GM18498 (cell line): ENCODE results near the gene NPL.

Experiments
- ATAC-seq: cut with Tn5 transposase; IDR thresholded peaks from one replicate; pipeline ENCODE4 v1.9.1; 2021; ENCODE audit warnings: mild to moderate bottlenecking, moderate library complexity; ENCODE audit not compliant: unreplicated experiment

NPL gene

GRCh38 chr1:182811975-182812722 lies 22.6 kb downstream of the NPL start:
- ATAC-seq, result no peak

- ATAC-seq, result no peak
These were observed 27.3 kb downstream of the NPL start for GRCh38 chr1:182816863-182817262.

GRCh38 chr1:182817802-182818201 lies 28.2 kb downstream of the NPL start:
- no peak for ATAC-seq

- no peak for ATAC-seq
These were observed 33.6 kb downstream of the NPL start for GRCh38 chr1:182823220-182823619.

- ATAC-seq, result no peak
These were observed 37.3 kb downstream of the NPL start for GRCh38 chr1:182826892-182827291.

- ATAC-seq, result peak; percentile 68
These were observed 39.8 kb downstream of the NPL start for GRCh38 chr1:182829285-182829932.

- ATAC-seq, result no peak
These were observed 43.7 kb downstream of the NPL start for GRCh38 chr1:182833271-182833670.

- no peak for ATAC-seq
These were observed 44.8 kb downstream of the NPL start for GRCh38 chr1:182834326-182834725.

- ATAC-seq, result no peak
These were observed 46.2 kb downstream of the NPL start for GRCh38 chr1:182835806-182836205.

- peak; percentile 82 for ATAC-seq
These were observed 49.9 kb downstream of the NPL start, which contains the start of gene DHX9 for GRCh38 chr1:182839209-182840066. TSS of gene DHX9 (plus strand) at chr1:182839347. CDS start at chr1:182842567, 3,220 bp downstream.

GRCh38 chr1:182841368-182841988 lies 51.9 kb downstream of the NPL start:
- no peak for ATAC-seq

GRCh38 chr1:182842265-182842664 lies 52.7 kb downstream of the NPL start:
- no peak for ATAC-seq

- no peak for ATAC-seq
These were observed 55.8 kb downstream of the NPL start for GRCh38 chr1:182845379-182845778.

GRCh38 chr1:182845894-182846293 lies 56.3 kb downstream of the NPL start:
- ATAC-seq, result no peak

- ATAC-seq, result no peak
These were observed 57.5 kb downstream of the NPL start for GRCh38 chr1:182847105-182847504.

GRCh38 chr1:182848736-182849135 lies 59.2 kb downstream of the NPL start:
- no peak for ATAC-seq

- no peak for ATAC-seq
These were observed 60.7 kb downstream of the NPL start for GRCh38 chr1:182850319-182850718.

- no peak for ATAC-seq
These were observed 62.3 kb downstream of the NPL start for GRCh38 chr1:182851825-182852224.

GRCh38 chr1:182855911-182856310 lies 66.3 kb downstream of the NPL start:
- no peak for ATAC-seq

- no peak for ATAC-seq
These were observed 67.6 kb downstream of the NPL start for GRCh38 chr1:182857212-182857611.

GRCh38 chr1:182860658-182861057 lies 71.1 kb downstream of the NPL start:
- no peak for ATAC-seq
